Keratinocyte (primary cell): ENCODE data around the gene HDHD5. TPM values are rescaled to one million over a fixed set of nuclear protein-coding genes. Genes with fewer than 3 reads are reported as not detected.

Experiments used
- DNase-seq: peaks from one replicate; pipeline ENCODE4 v3.0.0-alpha.2; 2011; ENCODE audit warnings: low read depth, missing footprints, low spot score
- FAIRE-seq: peaks from 2 replicates; lab custom pipeline; 2011; peaks lifted over from hg19 to GRCh38; lab: Jason Lieb, UNC
- H2AFZ ChIP-seq: 2 replicates; pipeline ENCODE4 v1.6.0; 2012; ENCODE audit warnings: low read length, control low read depth, inconsistent platforms; ENCODE audit not compliant: control insufficient read depth
- H3K27ac ChIP-seq: 2 replicates; pipeline ENCODE4 v1.5.1; 2011; ENCODE audit warnings: low read length; ENCODE audit not compliant: control insufficient read depth, insufficient read depth
- H3K27me3 ChIP-seq: 3 replicates; pipeline ENCODE4 v1.6.0; 2011; ENCODE audit warnings: low read length; ENCODE audit not compliant: control insufficient read depth, insufficient read depth; ENCODE audit errors: extremely low read depth
- H3K36me3 ChIP-seq, 2 experiments: 2 replicates in 1 of 2; 3 replicates in 1 of 2; pipeline ENCODE4 v1.5.1; 2011; ENCODE audit warnings: low read length in 2 of 2, mild to moderate bottlenecking in 1 of 2; ENCODE audit not compliant: control insufficient read depth in 2 of 2, insufficient read depth in 2 of 2; ENCODE audit errors: extremely low read depth in 1 of 2
- H3K4me1 ChIP-seq: 3 replicates; pipeline ENCODE4 v1.5.1; 2011; ENCODE audit warnings: low read length; ENCODE audit not compliant: control insufficient read depth, insufficient read depth; ENCODE audit errors: extremely low read depth
- H3K4me2 ChIP-seq: 3 replicates; pipeline ENCODE4 v1.6.0; 2011; ENCODE audit warnings: low read depth, low read length; ENCODE audit not compliant: control insufficient read depth, insufficient read depth; ENCODE audit errors: extremely low read depth
- H3K4me3 ChIP-seq, 3 experiments: fragments of 200-600 bp in 1 of 3; sonication (generic) in 1 of 3; 2 replicates in 2 of 3; 3 replicates in 1 of 3; pipeline ENCODE4 v1.5.1; 2011 to 2016; ENCODE audit warnings: low read length in 3 of 3, mild to moderate bottlenecking in 3 of 3, control low read depth in 2 of 3, inconsistent platforms in 1 of 3, low read depth in 1 of 3, mixed read lengths in 1 of 3, mixed run types in 1 of 3, moderate library complexity in 1 of 3; ENCODE audit not compliant: control insufficient read depth in 2 of 3, insufficient read depth in 2 of 3; ENCODE audit errors: extremely low read depth in 1 of 3
- H3K79me2 ChIP-seq: 2 replicates; pipeline ENCODE4 v1.6.0; 2012; ENCODE audit warnings: low read length; ENCODE audit not compliant: control insufficient read depth, insufficient read depth
- H3K9ac ChIP-seq: 3 replicates; pipeline ENCODE4 v1.6.0; 2011; ENCODE audit warnings: low read length; ENCODE audit not compliant: control insufficient read depth, insufficient read depth; ENCODE audit errors: extremely low read depth
- H3K9me1 ChIP-seq: 3 replicates; pipeline ENCODE4 v1.6.0; 2011; ENCODE audit warnings: low read length; ENCODE audit not compliant: control insufficient read depth, insufficient read depth; ENCODE audit errors: extremely low read depth
- H3K9me3 ChIP-seq: 2 replicates; pipeline ENCODE4 v1.5.1; 2012; ENCODE audit warnings: low read depth, low read length; ENCODE audit not compliant: control insufficient read depth
- H4K20me1 ChIP-seq: 3 replicates; pipeline ENCODE4 v1.6.0; 2011; ENCODE audit warnings: low read length; ENCODE audit not compliant: control insufficient read depth, insufficient read depth; ENCODE audit errors: extremely low read depth
- CTCF ChIP-seq, 3 experiments: IDR thresholded peaks in 1 of 3; conservative IDR thresholded peaks in 1 of 3; optimal IDR thresholded peaks in 1 of 3; 2 replicates in 2 of 3; 3 replicates in 1 of 3; pipeline versions ENCODE3 to v1.5.1; 2011; ENCODE audit warnings: low read length in 3 of 3, mild to moderate bottlenecking in 3 of 3, moderate library complexity in 2 of 3, control low read depth in 1 of 3, inconsistent platforms in 1 of 3; ENCODE audit not compliant: insufficient read depth in 2 of 3; ENCODE audit errors: extremely low read depth in 1 of 3
- EZH2 ChIP-seq: IDR thresholded peaks from one replicate; pipeline ENCODE4 v1.6.1; 2012; ENCODE audit warnings: inconsistent platforms, mild to moderate bottlenecking, low read length, moderate library complexity
- dilution Hi-C: fragments of 300-500 bp; cut with MboI; formaldehyde crosslinking; loops from one replicate; pipeline ENCODE4 v1.7.0; 2020; ENCODE audit warnings: low sequenced_read_pairs; ENCODE audit not compliant: extremely low pct_ligation_motif_present
- polyA plus RNA-seq, 5 experiments: library from polyadenylated mRNA; depleted of rRNA in 3 of 5; stranded (reverse) in 3 of 5; stranded (forward) in 1 of 5; unstranded in 1 of 5; fragments of >200 nt; gene quantifications; 1 replicate in 1 of 5; 2 replicates in 3 of 5; 3 replicates in 1 of 5; pipeline versions ENCODE4 v1.2.1 to v1.2.3, GENCODE V29; 2011 to 2012; ENCODE audit warnings: missing spikeins in 2 of 5, low read depth in 1 of 5, low replicate concordance in 1 of 5

Gene HDHD5
- polyA plus RNA-seq, 1 donor (not counting 4 experiments of a cell fraction or from before 2014, with no cell fraction given): 22.6 TPM

- Histone ChIP-seq H3K9me1 (no peaks in the 10 kb centered on the region), H3K9me3 (no peaks in the 10 kb centered on the region), H2AFZ (no peak overlapping the region), H3K27me3 (no peaks in the 10 kb centered on the region), H3K4me1 (no peaks in the 10 kb centered on the region), H3K4me2 (no peak overlapping the region), H4K20me1 (no peaks in the 10 kb centered on the region), H3K27ac (no peak overlapping the region), H3K79me2 (no peaks in the 10 kb centered on the region), H3K9ac (no peak overlapping the region), H3K4me3 (no peak overlapping the region), H3K36me3 (peaks cover 33 to 50% of the 10 kb centered on the region in 2 experiments)
- FAIRE-seq: no peak
- dilution Hi-C loops: no loop called here
- DNase-seq: no peak
- TF ChIP-seq EZH2: no peak
- TF ChIP-seq CTCF (optimal IDR thresholded peaks at IDR 0.05 in 1 of 3, IDR thresholded peaks at IDR 0.05 in 1 of 3, conservative IDR thresholded peaks at IDR 0.05 in 1 of 3; ENCODE audit: extremely low read depth in 1 of 3, insufficient read depth in 2 of 3, low read length in 3 of 3): no peak
These were observed 57.4 kb downstream of the HDHD5 start for GRCh38 chr22:17101475-17102296.

DNA sequence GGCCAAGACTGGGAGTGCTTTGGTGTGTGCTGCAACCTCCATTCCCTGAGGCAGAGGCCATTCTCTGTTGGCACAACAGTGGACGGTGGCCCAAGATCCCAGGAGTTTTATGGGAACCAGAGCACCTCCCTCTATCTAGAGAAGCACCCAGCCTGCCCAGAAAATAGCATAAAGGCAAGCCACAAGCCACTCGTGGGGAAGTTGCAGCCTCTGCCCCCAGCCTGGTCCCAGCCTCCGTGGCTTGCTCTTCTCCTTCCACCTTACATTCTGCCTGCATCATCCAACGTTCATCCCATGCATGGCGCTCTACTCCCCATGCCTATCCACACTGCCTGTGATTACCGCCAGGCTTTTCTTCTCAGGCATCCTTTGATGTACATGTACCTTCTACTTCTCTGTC lies 58.5 kb downstream of the HDHD5 start:
- Histone ChIP-seq H3K27ac (no peak overlapping the region), H3K27me3 (no peaks in the 10 kb centered on the region), H3K36me3 (peaks cover 30 to 48% of the 10 kb centered on the region in 2 experiments), H3K4me2 (no peak overlapping the region), H3K9me3 (no peaks in the 10 kb centered on the region), H4K20me1 (peaks cover 3% of the 10 kb centered on the region), H2AFZ (no peak overlapping the region), H3K9me1 (no peaks in the 10 kb centered on the region), H3K79me2 (peaks cover 3% of the 10 kb centered on the region), H3K4me1 (no peaks in the 10 kb centered on the region), H3K4me3 (no peak overlapping the region), H3K9ac (no peak overlapping the region)
- FAIRE-seq: no peak
- no peak for DNase-seq
- dilution Hi-C loops: no loop called here
- TF ChIP-seq EZH2: no peak
- no peak for TF ChIP-seq CTCF (optimal IDR thresholded peaks at IDR 0.05 in 1 of 3, IDR thresholded peaks at IDR 0.05 in 1 of 3, conservative IDR thresholded peaks at IDR 0.05 in 1 of 3; ENCODE audit: extremely low read depth in 1 of 3, insufficient read depth in 2 of 3, low read length in 3 of 3)
